ENCODE results near the gene NOMO2. TPM values are rescaled to one million over a fixed set of nuclear protein-coding genes. Genes with fewer than 3 reads are reported as not detected.
"Not testable (repeated sequence)": the region's sequence is repeated elsewhere in the genome, so short reads cannot be mapped to it uniquely, and the experiment has no call there.

Gene NOMO2
- total RNA-seq, result 77.6 TPM
- polyA plus RNA-seq, result 100 to 1,000 TPM in 2 of 4 donors, 10 to 100 TPM in 2; 89.8 to 126 (median 106) TPM

DNA sequence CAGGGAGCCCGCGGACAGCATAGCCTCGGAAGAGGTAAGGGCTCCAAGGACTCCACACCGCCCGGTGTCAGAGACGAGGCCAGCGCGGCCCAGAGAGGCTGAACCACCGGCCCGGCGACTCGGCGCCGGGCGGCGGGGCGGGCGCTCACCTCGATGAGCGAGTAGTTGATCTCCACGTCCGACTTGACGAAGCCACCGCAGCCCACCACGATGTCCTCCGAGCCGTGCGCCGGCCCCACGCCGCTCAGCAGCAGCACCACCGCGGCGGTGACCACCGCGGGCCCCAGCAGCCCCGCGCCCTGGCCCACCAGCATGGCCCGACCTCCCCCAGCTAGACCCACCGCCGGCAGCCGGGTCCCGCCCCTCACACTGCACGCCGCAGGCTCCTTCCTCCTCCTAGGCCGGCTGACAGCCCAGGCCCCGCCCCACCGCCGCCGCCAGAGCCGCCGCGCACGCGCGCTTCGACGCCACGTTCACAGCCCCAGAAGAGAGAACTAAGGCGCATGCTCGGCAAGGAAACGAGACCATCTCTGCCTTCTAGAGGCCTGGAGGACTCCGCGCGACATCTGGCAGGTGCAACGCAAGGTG, at the start of gene NOMO2:
TSS of gene NOMO2 (minus strand) at position 371 of the 588 bp plus-strand sequence. CDS start at position 314, 57 bp downstream.
- ATAC-seq (ENCODE audit: low read depth in 2 of 2), result peak; percentile 93
- peak within 1 kb of the TSS; percentile 70 to 90 (median 82) for H3K4me3 Mint-ChIP-seq
- not testable (repeated sequence) for H3K27ac Mint-ChIP-seq

DNA sequence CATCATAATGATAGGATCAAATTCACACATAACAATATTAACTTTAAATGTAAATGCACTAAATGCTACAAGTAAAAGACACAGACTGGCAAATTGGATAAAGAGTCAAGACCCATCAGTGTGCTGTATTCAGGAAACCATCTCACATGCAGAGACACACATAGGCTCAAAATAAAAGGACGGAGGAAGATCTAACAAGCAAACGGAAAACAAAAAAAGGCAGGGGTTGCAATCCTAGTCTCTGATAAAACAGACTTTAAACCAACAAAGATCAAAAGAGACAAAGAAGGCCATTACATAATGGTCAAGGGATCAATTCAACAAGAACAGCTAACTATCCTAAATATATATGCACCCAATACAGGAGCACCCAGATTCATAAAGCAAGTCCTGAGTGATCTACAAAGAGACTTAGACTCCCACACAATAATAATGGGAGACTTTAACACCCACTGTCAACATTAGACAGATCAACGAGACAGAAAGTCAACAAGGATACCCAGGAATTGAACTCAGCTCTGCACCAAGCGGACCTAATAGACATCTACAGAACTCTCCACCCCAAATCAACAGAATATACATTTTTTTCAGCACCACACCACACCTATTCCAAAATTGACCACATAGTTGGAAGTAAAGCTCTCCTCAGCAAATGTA, 48.4 kb upstream of the NOMO2 start:
- not testable (repeated sequence) for H3K4me3 ChIP-seq (ENCODE audit: low read depth, low read length); H3K4me1 ChIP-seq (ENCODE audit: control insufficient read depth, insufficient read depth, low read length, poor library complexity, severe bottlenecking); DNase-seq; H3K36me3 Mint-ChIP-seq; H3K4me1 Mint-ChIP-seq; H3K27ac Mint-ChIP-seq; H3K27me3 Mint-ChIP-seq; ATAC-seq (ENCODE audit: low read depth in 2 of 2); H3K27me3 ChIP-seq (ENCODE audit: control insufficient read depth, insufficient read depth, low read length); H3K9me3 ChIP-seq (ENCODE audit: control insufficient read depth in 2 of 2, low read length in 2 of 2); H3K27ac ChIP-seq (ENCODE audit: insufficient read depth, low read length, poor library complexity, severe bottlenecking); H3K9me3 Mint-ChIP-seq; H3K36me3 ChIP-seq (ENCODE audit: control insufficient read depth, insufficient read depth, low read length)
- H3K4me3 Mint-ChIP-seq, result peak overlapping the region in 1 of 4 donors; percentile 61

More for the DNA sequence above, at the start of gene NOMO2:
- H3K9me3 Mint-ChIP-seq; H3K9me3 ChIP-seq (ENCODE audit: control insufficient read depth in 2 of 2, low read length in 2 of 2); H3K27me3 ChIP-seq (ENCODE audit: control insufficient read depth, insufficient read depth, low read length); H3K4me1 ChIP-seq (ENCODE audit: control insufficient read depth, insufficient read depth, low read length, poor library complexity, severe bottlenecking); H3K27me3 Mint-ChIP-seq; H3K36me3 ChIP-seq (ENCODE audit: control insufficient read depth, insufficient read depth, low read length); H3K36me3 Mint-ChIP-seq: not testable (repeated sequence)
- H3K4me1 Mint-ChIP-seq, result peaks cover 0 to 21% (median 10%) of the 10 kb centered on the region in 4 donors
- H3K27ac ChIP-seq (ENCODE audit: insufficient read depth, low read length, poor library complexity, severe bottlenecking), result peak within 1 kb of the TSS; percentile 23
- peak within 1 kb of the TSS; percentile 57 for H3K4me3 ChIP-seq (ENCODE audit: low read depth, low read length)
- peak; percentile 21 to 97 (median 90) for DNase-seq

GRCh38 chr16:18608271-18608670, 46.4 kb upstream of the NOMO2 start:
- not testable (repeated sequence) for DNase-seq; H3K4me1 Mint-ChIP-seq; H3K36me3 Mint-ChIP-seq; H3K9me3 ChIP-seq (ENCODE audit: control insufficient read depth in 2 of 2, low read length in 2 of 2); H3K36me3 ChIP-seq (ENCODE audit: control insufficient read depth, insufficient read depth, low read length); H3K4me3 ChIP-seq (ENCODE audit: low read depth, low read length); H3K4me1 ChIP-seq (ENCODE audit: control insufficient read depth, insufficient read depth, low read length, poor library complexity, severe bottlenecking); H3K9me3 Mint-ChIP-seq; H3K27ac Mint-ChIP-seq; H3K4me3 Mint-ChIP-seq; H3K27me3 ChIP-seq (ENCODE audit: control insufficient read depth, insufficient read depth, low read length); H3K27me3 Mint-ChIP-seq; ATAC-seq (ENCODE audit: low read depth in 2 of 2); H3K27ac ChIP-seq (ENCODE audit: insufficient read depth, low read length, poor library complexity, severe bottlenecking)

DNA sequence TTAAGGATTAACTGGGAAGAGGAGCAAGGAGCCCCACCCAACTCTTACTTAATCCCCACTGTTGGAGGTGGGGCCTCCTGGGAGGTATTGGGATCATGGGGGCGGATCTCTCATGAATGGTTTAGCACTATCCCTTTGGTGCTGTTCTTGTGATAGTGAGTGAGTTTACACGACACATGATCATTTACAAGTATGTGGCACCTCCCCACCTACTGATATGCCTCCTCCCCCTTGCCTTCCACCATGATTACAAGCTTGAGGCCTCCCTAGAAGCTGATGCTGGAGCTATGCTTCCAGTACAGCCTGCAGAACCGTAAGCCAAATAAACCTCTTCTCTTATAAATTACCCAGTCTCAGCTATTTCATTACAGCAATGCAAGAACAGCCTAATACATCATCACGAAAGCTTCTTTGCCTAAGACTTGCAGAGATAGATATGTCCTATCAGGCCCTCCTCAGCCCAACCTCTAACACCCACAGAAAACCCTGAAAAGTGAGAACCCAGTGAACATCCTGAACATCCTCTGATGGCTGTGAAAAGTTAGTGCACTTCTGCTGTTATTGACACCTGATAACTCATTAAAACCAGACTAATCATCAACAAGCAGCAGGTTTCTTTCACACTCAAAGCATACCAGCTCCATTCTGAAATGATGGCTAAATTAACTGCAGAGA, 41.8 kb upstream of the NOMO2 start:
- not testable (repeated sequence) for H3K4me3 Mint-ChIP-seq; H3K9me3 Mint-ChIP-seq; H3K36me3 ChIP-seq (ENCODE audit: control insufficient read depth, insufficient read depth, low read length); H3K4me1 Mint-ChIP-seq; DNase-seq; H3K27me3 ChIP-seq (ENCODE audit: control insufficient read depth, insufficient read depth, low read length); H3K4me3 ChIP-seq (ENCODE audit: low read depth, low read length); H3K27me3 Mint-ChIP-seq; H3K36me3 Mint-ChIP-seq; H3K4me1 ChIP-seq (ENCODE audit: control insufficient read depth, insufficient read depth, low read length, poor library complexity, severe bottlenecking); H3K27ac ChIP-seq (ENCODE audit: insufficient read depth, low read length, poor library complexity, severe bottlenecking); ATAC-seq (ENCODE audit: low read depth in 2 of 2); H3K27ac Mint-ChIP-seq; H3K9me3 ChIP-seq (ENCODE audit: control insufficient read depth in 2 of 2, low read length in 2 of 2)

DNA sequence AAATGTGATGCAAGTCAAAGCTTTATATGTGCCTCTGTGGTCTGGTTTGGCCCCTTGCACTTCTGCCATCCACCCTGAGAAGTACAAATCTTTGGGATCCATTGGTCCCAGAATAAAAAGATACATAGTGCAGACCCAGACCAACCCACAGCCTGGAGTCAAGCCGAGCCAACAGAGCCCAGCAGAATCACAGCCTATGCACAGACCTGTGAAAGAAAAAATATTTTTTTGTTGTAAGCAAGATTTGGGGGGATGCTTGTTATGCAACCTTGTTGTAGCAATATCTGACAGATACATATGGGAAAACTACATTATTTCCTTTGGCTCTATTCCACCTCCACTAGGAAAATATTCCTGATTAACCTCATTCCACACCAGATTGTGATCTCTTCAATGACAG, 36.7 kb upstream of the NOMO2 start:
- H3K4me3 ChIP-seq (ENCODE audit: low read depth, low read length); ATAC-seq (ENCODE audit: low read depth in 2 of 2); H3K36me3 Mint-ChIP-seq; H3K9me3 ChIP-seq (ENCODE audit: control insufficient read depth in 2 of 2, low read length in 2 of 2); H3K4me1 Mint-ChIP-seq; H3K27ac ChIP-seq (ENCODE audit: insufficient read depth, low read length, poor library complexity, severe bottlenecking); DNase-seq; H3K4me1 ChIP-seq (ENCODE audit: control insufficient read depth, insufficient read depth, low read length, poor library complexity, severe bottlenecking); H3K4me3 Mint-ChIP-seq; H3K27me3 Mint-ChIP-seq; H3K9me3 Mint-ChIP-seq; H3K27me3 ChIP-seq (ENCODE audit: control insufficient read depth, insufficient read depth, low read length); H3K36me3 ChIP-seq (ENCODE audit: control insufficient read depth, insufficient read depth, low read length); H3K27ac Mint-ChIP-seq: not testable (repeated sequence)

- not testable (repeated sequence) for H3K27me3 ChIP-seq (ENCODE audit: control insufficient read depth, insufficient read depth, low read length); H3K27ac ChIP-seq (ENCODE audit: insufficient read depth, low read length, poor library complexity, severe bottlenecking); H3K4me3 ChIP-seq (ENCODE audit: low read depth, low read length); H3K4me1 ChIP-seq (ENCODE audit: control insufficient read depth, insufficient read depth, low read length, poor library complexity, severe bottlenecking); DNase-seq; H3K4me1 Mint-ChIP-seq; H3K27ac Mint-ChIP-seq; H3K9me3 ChIP-seq (ENCODE audit: control insufficient read depth in 2 of 2, low read length in 2 of 2); H3K36me3 Mint-ChIP-seq; ATAC-seq (ENCODE audit: low read depth in 2 of 2); H3K36me3 ChIP-seq (ENCODE audit: control insufficient read depth, insufficient read depth, low read length); H3K9me3 Mint-ChIP-seq; H3K4me3 Mint-ChIP-seq; H3K27me3 Mint-ChIP-seq
Measured at GRCh38 chr16:18597734-18598133, 35.8 kb upstream of the NOMO2 start.

GRCh38 chr16:18597319-18597718, 35.4 kb upstream of the NOMO2 start:
- H3K27ac ChIP-seq (ENCODE audit: insufficient read depth, low read length, poor library complexity, severe bottlenecking); H3K9me3 ChIP-seq (ENCODE audit: control insufficient read depth in 2 of 2, low read length in 2 of 2); ATAC-seq (ENCODE audit: low read depth in 2 of 2); H3K36me3 ChIP-seq (ENCODE audit: control insufficient read depth, insufficient read depth, low read length); H3K27me3 ChIP-seq (ENCODE audit: control insufficient read depth, insufficient read depth, low read length); H3K36me3 Mint-ChIP-seq; DNase-seq; H3K27ac Mint-ChIP-seq; H3K4me1 ChIP-seq (ENCODE audit: control insufficient read depth, insufficient read depth, low read length, poor library complexity, severe bottlenecking); H3K4me1 Mint-ChIP-seq; H3K4me3 Mint-ChIP-seq; H3K9me3 Mint-ChIP-seq; H3K27me3 Mint-ChIP-seq; H3K4me3 ChIP-seq (ENCODE audit: low read depth, low read length): not testable (repeated sequence)

GRCh38 chr16:18595796-18596195, 33.9 kb upstream of the NOMO2 start:
- not testable (repeated sequence) for H3K4me1 ChIP-seq (ENCODE audit: control insufficient read depth, insufficient read depth, low read length, poor library complexity, severe bottlenecking); H3K27ac ChIP-seq (ENCODE audit: insufficient read depth, low read length, poor library complexity, severe bottlenecking); H3K4me3 ChIP-seq (ENCODE audit: low read depth, low read length); DNase-seq; H3K36me3 ChIP-seq (ENCODE audit: control insufficient read depth, insufficient read depth, low read length); ATAC-seq (ENCODE audit: low read depth in 2 of 2); H3K36me3 Mint-ChIP-seq; H3K27me3 Mint-ChIP-seq; H3K27me3 ChIP-seq (ENCODE audit: control insufficient read depth, insufficient read depth, low read length); H3K9me3 Mint-ChIP-seq; H3K4me1 Mint-ChIP-seq; H3K9me3 ChIP-seq (ENCODE audit: control insufficient read depth in 2 of 2, low read length in 2 of 2); H3K4me3 Mint-ChIP-seq; H3K27ac Mint-ChIP-seq

Data from CD4-positive, CD25-positive, alpha-beta regulatory T cell (primary cell).